Body of pancreas (tissue), 4 donors: Measurements from ENCODE around the gene PABPC3. TPM values are rescaled to one million over a fixed set of nuclear protein-coding genes. Genes with fewer than 3 reads are reported as not detected.

Source experiments
- ATAC-seq: fragments of 150-250 bp; one replicate; pipeline ENCODE4 v1.9.1; 2016
- DNase-seq, 4 donors: peaks; one replicate each; pipeline ENCODE4 v3.0.0-alpha.2; 2019
- H3K27ac ChIP-seq, 4 donors: fragments of 200-600 bp; sonication (generic); 1 replicate in 3 of 4; 2 replicates in 1 of 4; pipeline versions ENCODE4 v1.5.1 to v1.6.1; 2016 to 2019; ENCODE audit warnings: mild to moderate bottlenecking in 1 of 4, mixed read lengths in 1 of 4, moderate library complexity in 1 of 4
- H3K27me3 ChIP-seq, 2 donors: fragments of 200-600 bp; sonication (generic); one replicate each; pipeline ENCODE4 v1.6.0; 2016; ENCODE audit warnings: mild to moderate bottlenecking in 1 of 2
- H3K36me3 ChIP-seq, 2 donors: fragments of 200-600 bp; sonication (generic); replicated peaks in 1 of 2; 2 replicates each; pipeline ENCODE4 v1.5.1; 2016; ENCODE audit warnings: low read depth in 2 of 2; ENCODE audit not compliant: insufficient read depth in 1 of 2
- H3K4me1 ChIP-seq: fragments of 200-600 bp; sonication (generic); one replicate; pipeline ENCODE4 v1.6.0; 2016
- H3K4me3 ChIP-seq, 2 donors: fragments of 200-600 bp; sonication (generic); 1 replicate in 1 of 2; 2 replicates in 1 of 2; pipeline ENCODE4 v1.5.1; 2016 to 2019
- H3K9me3 ChIP-seq, 3 donors: fragments of 200-600 bp; sonication (generic); 1 replicate in 2 of 3; 2 replicates in 1 of 3; pipeline ENCODE4 v1.5.1; 2016
- POLR2A ChIP-seq, 3 donors: fragments of 450-650 bp; IDR thresholded peaks; one replicate each; pipeline ENCODE4 v1.6.1; 2016; ENCODE audit warnings: antibody characterized with exemption in 3 of 3, mild to moderate bottlenecking in 2 of 3
- WGBS, 2 donors: methylation state at CpG; one replicate each; pipeline ENCODE4 v1.1.5; 2017; 5-methylcytosine and 5-hydroxymethylcytosine counted together
- intact Hi-C: fragments of 100-400 bp; cut with DNase I; formaldehyde crosslinking; loops from one replicate; pipeline ENCODE4 v1.15.1; 2023
- total RNA-seq, 2 donors: library from RNA; depleted of rRNA; stranded (reverse); fragments of >200 nt; gene quantifications; one replicate each; pipeline ENCODE4 v1.1.0, GENCODE V29; 2016
- TF ChIP-seq, protein P1 (sequence below), 7 experiments: fragments of 450-650 bp in 4 of 7; fragments of 200-600 bp in 3 of 7; sonication (generic) in 3 of 7; IDR thresholded peaks; one replicate each; pipeline ENCODE4 v1.5.1; 2016 to 2019; ENCODE audit warnings: antibody characterized with exemption in 7 of 7

The PABPC3 gene
- total RNA-seq, 2 donors from 2014 or later = not detected

- ATAC-seq = no peak
- Histone ChIP-seq H3K36me3 (no peaks in the 10 kb centered on the region), H3K4me3 (no peak overlapping the region), H3K4me1 (no peaks in the 10 kb centered on the region), H3K27me3 (no peaks in the 10 kb centered on the region), H3K27ac (no peak overlapping the region), H3K9me3 (no peaks in the 10 kb centered on the region)
- intact Hi-C loops = no loop called here
- 81 to 86% methylated on average over 2 of the region's 2 CpGs for WGBS, 2 donors
- no peak for TF ChIP-seq POLR2A (IDR thresholded peaks at IDR 0.05)
- TF ChIP-seq, protein P1, sequence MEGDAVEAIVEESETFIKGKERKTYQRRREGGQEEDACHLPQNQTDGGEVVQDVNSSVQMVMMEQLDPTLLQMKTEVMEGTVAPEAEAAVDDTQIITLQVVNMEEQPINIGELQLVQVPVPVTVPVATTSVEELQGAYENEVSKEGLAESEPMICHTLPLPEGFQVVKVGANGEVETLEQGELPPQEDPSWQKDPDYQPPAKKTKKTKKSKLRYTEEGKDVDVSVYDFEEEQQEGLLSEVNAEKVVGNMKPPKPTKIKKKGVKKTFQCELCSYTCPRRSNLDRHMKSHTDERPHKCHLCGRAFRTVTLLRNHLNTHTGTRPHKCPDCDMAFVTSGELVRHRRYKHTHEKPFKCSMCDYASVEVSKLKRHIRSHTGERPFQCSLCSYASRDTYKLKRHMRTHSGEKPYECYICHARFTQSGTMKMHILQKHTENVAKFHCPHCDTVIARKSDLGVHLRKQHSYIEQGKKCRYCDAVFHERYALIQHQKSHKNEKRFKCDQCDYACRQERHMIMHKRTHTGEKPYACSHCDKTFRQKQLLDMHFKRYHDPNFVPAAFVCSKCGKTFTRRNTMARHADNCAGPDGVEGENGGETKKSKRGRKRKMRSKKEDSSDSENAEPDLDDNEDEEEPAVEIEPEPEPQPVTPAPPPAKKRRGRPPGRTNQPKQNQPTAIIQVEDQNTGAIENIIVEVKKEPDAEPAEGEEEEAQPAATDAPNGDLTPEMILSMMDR (IDR thresholded peaks at IDR 0.05) = no peak
- DNase-seq = no peak
Observed at GRCh38 chr13:25103711-25104110, 7.8 kb downstream of the PABPC3 start.

DNA sequence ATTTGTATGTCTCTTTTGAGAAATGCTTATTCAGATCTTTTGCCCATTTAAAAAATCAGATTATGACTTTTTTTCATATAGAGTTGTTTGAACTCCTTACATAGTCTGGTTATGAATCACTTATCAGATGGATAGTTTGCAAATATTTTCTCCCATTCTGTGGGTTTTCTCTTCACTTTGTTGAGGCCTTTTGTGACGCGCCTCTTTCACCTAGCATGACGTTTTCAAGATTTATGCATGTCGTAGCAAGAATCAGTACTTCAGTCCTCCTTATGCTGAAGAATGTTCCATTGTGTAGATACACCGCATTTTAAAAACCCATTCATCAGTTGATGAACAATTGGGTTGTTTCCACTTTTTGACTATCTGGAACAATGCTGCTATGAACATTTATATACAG is 13.4 kb downstream of the PABPC3 start:
- ATAC-seq = no peak

DNA sequence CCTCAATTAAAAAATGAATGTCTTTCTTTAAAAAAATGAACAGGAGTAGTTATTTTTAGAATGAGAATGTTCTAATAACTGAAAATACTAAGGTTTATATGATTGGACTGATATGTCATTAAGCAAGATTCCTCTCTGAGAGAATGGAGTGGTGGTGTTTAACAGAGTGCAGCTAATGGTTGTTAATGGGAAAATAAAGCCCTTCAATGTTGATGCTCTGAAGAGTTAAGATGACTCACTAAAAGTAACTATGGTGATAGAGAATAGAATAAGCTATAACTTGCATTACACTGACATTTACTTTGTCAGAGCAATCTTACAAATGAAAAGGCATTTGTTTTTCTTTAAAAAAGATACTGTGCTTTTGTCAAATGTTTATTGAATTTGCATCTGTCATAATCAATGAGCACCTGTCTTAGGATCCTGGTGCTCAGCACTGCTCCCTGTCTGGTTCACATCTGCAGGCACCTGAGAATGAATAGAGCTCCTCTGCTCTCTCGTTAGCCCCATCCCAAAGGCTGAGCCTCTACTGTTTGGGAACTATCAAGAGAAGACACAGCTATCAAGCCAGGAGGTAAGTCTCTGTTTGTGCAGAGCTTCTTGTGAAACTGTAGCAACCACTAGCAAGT is 15.1 kb downstream of the PABPC3 start:
- Histone ChIP-seq H3K4me1 (no peaks in the 10 kb centered on the region), H3K4me3 (no peak overlapping the region), H3K9me3 (no peaks in the 10 kb centered on the region), H3K27me3 (no peaks in the 10 kb centered on the region), H3K27ac (no peak overlapping the region), H3K36me3 (no peaks in the 10 kb centered on the region)
- intact Hi-C loops = no loop called here
- DNase-seq (no peak), ATAC-seq (no peak)
- TF ChIP-seq, protein P1 (IDR thresholded peaks at IDR 0.05) = no peak
- TF ChIP-seq POLR2A (IDR thresholded peaks at IDR 0.05) = no peak
- WGBS, 2 donors = 40 to 64% methylated on average over 1 of the region's 1 CpG

More for the DNA sequence above, 13.4 kb downstream of the PABPC3 start:
- no peak overlapping the region for H3K4me3 ChIP-seq
- no peaks in the 10 kb centered on the region for H3K36me3 ChIP-seq
- H3K27me3 ChIP-seq = no peaks in the 10 kb centered on the region
- H3K9me3 ChIP-seq = no peaks in the 10 kb centered on the region
- DNase-seq = no peak
- no peak for TF ChIP-seq POLR2A (IDR thresholded peaks at IDR 0.05)
- TF ChIP-seq, protein P1 (IDR thresholded peaks at IDR 0.05) = no peak
- 67 to 84% methylated on average over 5 of the region's 5 CpGs for WGBS, 2 donors
- no peak overlapping the region for H3K27ac ChIP-seq
- H3K4me1 ChIP-seq = no peaks in the 10 kb centered on the region
- intact Hi-C loops = no loop called here

GRCh38 chr13:25111585-25111956 is 15.6 kb downstream of the PABPC3 start:
- Histone ChIP-seq H3K4me3 (no peak overlapping the region), H3K27ac (no peak overlapping the region), H3K36me3 (no peaks in the 10 kb centered on the region), H3K9me3 (no peaks in the 10 kb centered on the region), H3K27me3 (no peaks in the 10 kb centered on the region), H3K4me1 (no peaks in the 10 kb centered on the region)
- DNase-seq (no peak), ATAC-seq (no peak)
- WGBS, 2 donors = 35 to 44% methylated on average over 2 of the region's 2 CpGs
- intact Hi-C loops = no loop called here
- TF ChIP-seq, protein P1 (IDR thresholded peaks at IDR 0.05) = no peak
- TF ChIP-seq POLR2A (IDR thresholded peaks at IDR 0.05) = no peak

DNA sequence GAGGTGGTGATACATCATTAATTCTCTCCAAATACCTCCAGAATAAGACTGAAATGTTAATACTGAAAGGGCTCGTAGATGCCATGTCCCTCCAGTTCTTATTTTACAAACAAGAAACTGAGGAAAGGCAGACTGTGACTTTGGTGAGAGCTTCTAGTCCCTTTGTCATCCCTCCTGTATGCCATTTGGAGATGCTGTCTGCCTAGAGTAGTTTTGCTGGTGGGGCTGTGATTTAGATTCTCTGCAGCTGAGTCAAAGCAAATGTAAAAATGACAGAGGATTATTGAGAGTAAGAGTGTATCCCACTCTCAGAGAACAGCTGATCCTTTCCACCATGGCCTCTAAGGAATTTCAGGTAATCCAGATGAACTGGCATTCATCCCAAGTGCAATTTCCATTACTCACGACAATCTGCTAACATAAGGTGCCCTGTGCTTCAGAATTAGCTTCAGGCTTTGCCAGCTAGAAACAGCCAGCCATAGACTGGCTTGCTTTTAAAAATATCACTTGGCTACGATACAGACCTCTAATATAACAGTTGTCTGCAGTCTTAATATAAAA is 16.8 kb downstream of the PABPC3 start:
- H3K27ac ChIP-seq = no peak overlapping the region
- DNase-seq (no peak), ATAC-seq (no peak)
- intact Hi-C loops = no loop called here
- TF ChIP-seq, protein P1 (IDR thresholded peaks at IDR 0.05) = no peak
- no peak for TF ChIP-seq POLR2A (IDR thresholded peaks at IDR 0.05)
- H3K36me3 ChIP-seq = no peaks in the 10 kb centered on the region
- no peaks in the 10 kb centered on the region for H3K9me3 ChIP-seq
- H3K27me3 ChIP-seq = no peaks in the 10 kb centered on the region
- no peaks in the 10 kb centered on the region for H3K4me1 ChIP-seq
- 45 to 51% methylated on average over 3 of the region's 3 CpGs for WGBS, 2 donors
- no peak overlapping the region for H3K4me3 ChIP-seq
